HEK293T (cell line): ENCODE measurements around the gene GPR180.

Source experiments
- CTCF ChIA-PET: fragments of 350-600 bp; formaldehyde crosslinking; extraction: SDS; loops from one replicate; lab custom pipeline; 2021; ENCODE audit warnings: antibody characterized with exemption, inconsistent platforms; lab: Yijun Ruan, JAX
- POLR2A ChIA-PET: fragments of 350-600 bp; formaldehyde crosslinking; extraction: SDS; loops from one replicate; lab custom pipeline; 2020; ENCODE audit warnings: antibody characterized with exemption, inconsistent platforms; lab: Yijun Ruan, JAX
- DNase-seq: peaks from one replicate; pipeline ENCODE4 v3.0.0; 2012; ENCODE audit warnings: mixed read lengths; ENCODE audit errors: extremely low spot score
- ARNT ChIP-seq: fragments of 450-650 bp; IDR thresholded peaks from 2 replicates; pipeline ENCODE4 v1.6.1; 2017; ENCODE audit warnings: mild to moderate bottlenecking
- BHLHE40 ChIP-seq: fragments of 450-650 bp; IDR thresholded peaks from 2 replicates; pipeline ENCODE4 v1.6.1; 2016; ENCODE audit warnings: mild to moderate bottlenecking, moderate library complexity, borderline replicate concordance
- CTBP1 ChIP-seq: fragments of 450-650 bp; IDR thresholded peaks from 2 replicates; pipeline ENCODE4 v1.6.1; 2016; ENCODE audit warnings: borderline replicate concordance
- ELF4 ChIP-seq: fragments of 450-650 bp; IDR thresholded peaks from 2 replicates; pipeline ENCODE4 v1.6.1; 2017; ENCODE audit warnings: antibody characterized with exemption
- FOXA1 ChIP-seq: fragments of 450-650 bp; IDR thresholded peaks from 2 replicates; pipeline ENCODE4 v1.6.1; 2016; ENCODE audit warnings: mild to moderate bottlenecking
- FOXK2 ChIP-seq: fragments of 450-650 bp; IDR thresholded peaks from 2 replicates; pipeline ENCODE4 v1.6.1; 2016; ENCODE audit warnings: mild to moderate bottlenecking
- FOXM1 ChIP-seq: fragments of 450-650 bp; IDR thresholded peaks from 2 replicates; pipeline ENCODE4 v1.6.1; 2017; ENCODE audit warnings: mild to moderate bottlenecking, borderline replicate concordance
- HDGF ChIP-seq: fragments of 450-650 bp; IDR thresholded peaks from 2 replicates; pipeline ENCODE4 v1.6.1; 2017; ENCODE audit warnings: antibody characterized with exemption, borderline replicate concordance
- L3MBTL2 ChIP-seq: fragments of 450-650 bp; conservative IDR thresholded peaks from 2 replicates; pipeline ENCODE4 v1.6.1; 2016; ENCODE audit warnings: mild to moderate bottlenecking
- LEF1 ChIP-seq: fragments of 450-650 bp; IDR thresholded peaks from 2 replicates; pipeline ENCODE4 v1.6.1; 2017; ENCODE audit warnings: mild to moderate bottlenecking, borderline replicate concordance
- NFRKB ChIP-seq: fragments of 450-650 bp; IDR thresholded peaks from 2 replicates; pipeline ENCODE4 v1.6.1; 2016; ENCODE audit warnings: mild to moderate bottlenecking, moderate library complexity
- SP1 ChIP-seq: fragments of 450-650 bp; IDR thresholded peaks from 2 replicates; pipeline ENCODE4 v1.6.1; 2017
- SUZ12 ChIP-seq: fragments of 450-650 bp; IDR thresholded peaks from 2 replicates; pipeline ENCODE4 v1.6.1; 2016; ENCODE audit warnings: mild to moderate bottlenecking
- TARDBP ChIP-seq: fragments of 450-650 bp; IDR thresholded peaks from 2 replicates; pipeline ENCODE4 v1.6.1; 2016
- ZNF384 ChIP-seq: fragments of 450-650 bp; IDR thresholded peaks from 2 replicates; pipeline ENCODE4 v1.6.1; 2016
- TF ChIP-seq, protein P1 (sequence below): fragments of 450-650 bp; IDR thresholded peaks from 2 replicates; pipeline ENCODE4 v1.6.1; 2016

GPR180 gene

DNA sequence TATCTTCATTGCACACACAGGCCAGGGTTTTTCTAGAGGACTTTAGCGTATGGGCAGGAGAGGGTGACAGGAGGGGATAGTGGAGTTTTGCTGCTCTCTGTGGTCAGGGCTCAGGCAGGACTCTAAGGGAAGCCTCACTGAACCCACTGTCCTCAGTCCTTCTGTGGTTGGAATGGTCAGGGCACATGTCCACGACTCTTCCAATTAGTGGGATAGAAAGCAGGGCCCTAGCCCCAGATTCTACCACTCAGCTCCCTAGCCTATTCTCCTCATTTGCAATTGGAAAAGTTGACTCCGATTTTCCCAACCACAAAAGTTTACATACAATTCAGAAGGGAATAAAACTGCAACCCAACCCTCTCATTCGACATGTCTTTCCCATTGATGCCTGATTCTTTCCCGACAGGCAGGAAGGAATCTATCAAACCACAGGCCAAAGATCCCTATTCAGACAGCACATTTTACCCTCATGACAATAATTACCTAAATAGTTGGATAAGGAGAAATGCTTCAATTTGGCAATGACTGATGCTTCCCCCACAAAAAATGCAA lies 43.9 kb upstream of the GPR180 start:
- ChIA-PET CTCF (interaction anchor here (1.6 kb wide), 1 partner anchor 8 kb away, joined by 4 read pairs; no protein-coding TSS in a partner anchor), POLR2A (no interaction called here)
- no peak for DNase-seq
- no peak for TF ChIP-seq FOXK2
- TF ChIP-seq BHLHE40 = no peak
- no peak for TF ChIP-seq FOXA1
- no peak for TF ChIP-seq ARNT
- no peak for TF ChIP-seq SUZ12
- no peak for TF ChIP-seq CTBP1
- TF ChIP-seq, protein P1, sequence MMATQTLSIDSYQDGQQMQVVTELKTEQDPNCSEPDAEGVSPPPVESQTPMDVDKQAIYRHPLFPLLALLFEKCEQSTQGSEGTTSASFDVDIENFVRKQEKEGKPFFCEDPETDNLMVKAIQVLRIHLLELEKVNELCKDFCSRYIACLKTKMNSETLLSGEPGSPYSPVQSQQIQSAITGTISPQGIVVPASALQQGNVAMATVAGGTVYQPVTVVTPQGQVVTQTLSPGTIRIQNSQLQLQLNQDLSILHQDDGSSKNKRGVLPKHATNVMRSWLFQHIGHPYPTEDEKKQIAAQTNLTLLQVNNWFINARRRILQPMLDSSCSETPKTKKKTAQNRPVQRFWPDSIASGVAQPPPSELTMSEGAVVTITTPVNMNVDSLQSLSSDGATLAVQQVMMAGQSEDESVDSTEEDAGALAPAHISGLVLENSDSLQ = no peak
- TF ChIP-seq SP1 = no peak
- no peak for TF ChIP-seq TARDBP
- no peak for TF ChIP-seq L3MBTL2
- no peak for TF ChIP-seq LEF1

DNA sequence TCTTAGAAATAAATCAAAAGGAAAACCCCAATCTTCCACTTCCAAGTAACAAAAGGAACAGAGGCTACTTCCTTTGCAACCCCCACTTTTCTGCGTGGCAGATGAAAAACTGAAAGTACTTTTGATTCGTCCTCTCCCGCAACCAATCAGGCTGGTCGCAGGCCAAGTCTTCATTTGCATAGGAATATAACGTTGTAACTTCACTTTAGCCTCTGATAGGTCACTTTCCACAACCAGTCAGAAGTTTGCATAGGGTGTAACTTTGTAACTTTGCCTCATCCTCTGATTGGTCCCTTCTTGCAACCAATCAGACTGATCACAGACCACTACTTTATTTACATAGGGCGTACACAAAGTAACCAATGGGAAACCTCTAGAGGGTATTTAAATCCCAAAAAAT lies 42.9 kb upstream of the GPR180 start:
- POLR2A ChIA-PET = no interaction called here
- DNase-seq = no peak
- CTCF ChIA-PET = no interaction called here
- TF ChIP-seq NFRKB (no peak), ZNF384 (no peak), HDGF (no peak)

DNA sequence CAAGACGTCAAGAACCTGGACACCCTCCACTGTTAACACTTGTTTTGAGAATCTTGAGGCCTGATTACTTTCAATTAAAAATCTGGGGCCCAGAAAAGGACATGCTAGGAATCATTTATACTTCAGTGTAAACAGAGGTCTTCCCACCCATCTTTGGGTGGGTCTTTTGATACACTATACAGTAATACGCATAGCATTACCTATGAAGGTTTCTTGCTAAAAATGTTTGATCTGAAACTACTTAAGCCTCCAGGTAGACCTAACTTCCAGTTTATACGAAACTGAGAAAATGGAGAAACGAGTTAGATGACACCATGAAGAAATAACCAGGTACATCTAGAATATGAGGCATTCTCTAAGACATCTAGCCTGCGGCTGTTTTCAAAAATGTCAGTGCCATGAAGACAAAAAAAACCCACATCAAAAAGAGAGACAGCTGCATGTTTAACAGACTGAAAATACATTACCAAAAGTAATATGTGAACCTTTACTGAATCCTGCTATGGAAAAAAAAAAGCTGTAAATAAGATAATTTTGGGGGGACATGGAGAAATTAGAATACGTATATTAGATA lies 42.3 kb upstream of the GPR180 start:
- ChIA-PET CTCF (no interaction called here), POLR2A (interaction anchor here (2.0 kb wide), 1 partner anchor 9 kb away, joined by 18 read pairs; no protein-coding TSS in a partner anchor)
- DNase-seq = no peak
- TF ChIP-seq FOXK2 = no peak
- no peak for TF ChIP-seq L3MBTL2
- TF ChIP-seq ELF4 = no peak
- TF ChIP-seq CTBP1 = no peak

DNA sequence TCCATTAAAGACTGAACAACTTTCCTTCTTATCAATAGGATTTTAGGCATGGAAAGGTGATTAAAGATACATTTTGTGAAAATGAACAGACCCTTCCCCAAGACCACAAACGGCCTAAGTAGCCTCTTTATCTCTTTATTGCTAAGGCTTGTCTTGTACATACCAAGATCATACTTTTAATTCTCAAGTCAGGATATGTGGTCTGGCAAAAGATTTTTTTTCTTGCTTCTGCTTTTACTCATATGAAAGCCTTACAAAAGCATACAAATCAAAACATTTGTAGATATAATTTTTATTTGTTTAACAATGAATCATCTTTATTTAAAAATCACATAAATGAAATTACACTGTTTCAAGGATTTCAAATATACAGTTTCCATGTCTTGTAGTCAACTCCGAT lies 41.5 kb upstream of the GPR180 start:
- no peak for DNase-seq
- TF ChIP-seq FOXA1 = no peak
- ChIA-PET CTCF (no interaction called here), POLR2A (interaction anchor here (1.3 to 2.0 kb wide), 2 partner anchors 10 to 36 kb away, joined by 13 to 18 read pairs; partner anchors contain the start of gene TGDS)

DNA sequence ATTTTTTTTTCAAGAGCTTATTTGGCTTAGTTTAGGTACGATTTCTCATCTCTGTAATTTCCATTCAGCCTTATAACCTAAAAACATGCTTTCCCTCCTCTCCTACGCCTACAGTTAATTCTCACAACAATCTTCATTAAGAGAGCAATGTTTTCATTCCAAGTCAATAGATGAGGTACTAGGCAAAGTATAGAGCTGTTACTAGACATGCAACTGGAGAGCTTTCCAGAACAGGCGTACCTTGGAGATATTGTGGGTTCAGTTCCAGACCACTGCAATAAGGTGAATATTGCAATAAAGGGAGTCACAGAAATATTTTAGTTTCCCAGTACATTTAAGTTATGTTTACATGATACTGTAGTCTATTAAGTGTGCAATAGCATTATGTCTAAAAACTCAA lies 40.5 kb upstream of the GPR180 start:
- TF ChIP-seq CTBP1 (no peak), FOXK2 (no peak), TARDBP (no peak), HDGF (no peak), LEF1 (no peak), BHLHE40 (no peak), NFRKB (no peak), SUZ12 (no peak), ELF4 (no peak), L3MBTL2 (no peak)
- CTCF ChIA-PET = interaction anchor here (1.0 kb wide), 1 partner anchor 56 kb away, joined by 4 read pairs; no protein-coding TSS in a partner anchor
- DNase-seq = no peak
- POLR2A ChIA-PET = interaction anchor here (1.3 to 2.0 kb wide), 3 partner anchors 11 to 128 kb away, joined by 3 to 18 read pairs (median 13); partner anchors contain the start of gene TGDS

DNA sequence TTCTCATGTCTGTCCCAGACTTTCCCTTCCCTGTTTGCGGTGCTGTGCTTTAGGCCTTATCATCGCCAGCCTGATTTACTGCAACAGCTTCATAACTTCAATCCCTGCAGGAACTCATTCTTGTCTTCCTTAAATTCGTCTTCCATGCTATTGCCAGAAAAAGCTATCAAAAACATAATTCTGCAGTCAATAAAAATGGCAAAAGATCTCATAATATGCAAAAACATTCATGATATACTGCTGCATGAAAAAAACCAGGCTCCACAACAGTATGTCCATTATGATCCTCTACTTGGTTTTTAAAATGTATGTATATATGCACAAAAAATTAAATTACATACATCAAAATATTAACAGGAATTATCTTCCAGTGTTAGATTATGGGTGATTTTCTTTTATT lies 34.1 kb upstream of the GPR180 start:
- ChIA-PET CTCF (interaction anchor here (1.2 kb wide), 1 partner anchor 18 kb away, joined by 3 read pairs; no protein-coding TSS in a partner anchor), POLR2A (interaction anchor here (1.5 to 1.6 kb wide), 2 partner anchors 17 to 19 kb away, joined by 4 to 9 read pairs; no protein-coding TSS in a partner anchor)
- no peak for DNase-seq
- no peak for TF ChIP-seq NFRKB
- no peak for TF ChIP-seq ARNT
- no peak for TF ChIP-seq ZNF384
- no peak for TF ChIP-seq FOXK2
- TF ChIP-seq FOXM1 = no peak

DNA sequence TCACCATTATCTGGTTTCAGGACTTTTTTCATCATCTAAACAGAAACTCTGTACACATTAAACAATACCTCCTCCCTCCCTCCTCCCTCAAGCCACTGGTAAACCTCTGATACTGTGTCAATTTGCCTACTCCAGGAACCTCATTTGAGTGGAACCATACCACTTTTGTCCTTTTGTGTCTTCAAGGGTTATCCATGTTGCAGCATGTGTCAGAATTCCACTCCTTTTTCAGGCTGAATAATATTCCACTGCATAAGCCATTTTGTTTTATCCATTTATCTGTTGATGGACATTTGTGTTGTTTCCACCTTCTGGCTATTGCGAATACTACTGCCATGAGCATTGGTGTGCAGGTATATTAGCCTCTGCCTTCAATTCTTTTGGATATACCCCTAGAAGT lies 33.2 kb upstream of the GPR180 start:
- TF ChIP-seq FOXM1 (no peak), FOXK2 (no peak), ZNF384 (no peak), L3MBTL2 (no peak), CTBP1 (no peak), HDGF (no peak), FOXA1 (no peak), LEF1 (no peak), NFRKB (no peak), SP1 (no peak), TARDBP (no peak), ELF4 (no peak)
- TF ChIP-seq, protein P1 = no peak
- ChIA-PET CTCF (no interaction called here), POLR2A (interaction anchor here (1.6 kb wide), 1 partner anchor 18 kb away, joined by 4 read pairs; no protein-coding TSS in a partner anchor)
- no peak for DNase-seq
